MG63 (cell line): ENCODE measurements around the gene SIX2. TPM values are rescaled to one million over a fixed set of nuclear protein-coding genes. Genes with fewer than 3 reads are reported as not detected.

Source experiments
- DNase-seq: peaks from one replicate; pipeline ENCODE4 v3.0.0-alpha.2; 2020
- H3K27me3 ChIP-seq: fragments of 250-450 bp; sonication (Bioruptor Pico); 2 replicates; pipeline ENCODE4 v1.5.1; 2020; ENCODE audit warnings: mild to moderate bottlenecking, moderate library complexity
- H3K36me3 ChIP-seq: fragments of 250-450 bp; sonication (Bioruptor Pico); 2 replicates; pipeline ENCODE4 v1.5.1; 2020; ENCODE audit warnings: mild to moderate bottlenecking, moderate library complexity
- H3K4me3 ChIP-seq: fragments of 250-450 bp; sonication (Bioruptor Pico); 2 replicates; pipeline ENCODE4 v1.5.1; 2020; ENCODE audit warnings: mild to moderate bottlenecking, moderate library complexity
- H3K9me3 ChIP-seq: fragments of 250-450 bp; sonication (Bioruptor Pico); 2 replicates; pipeline ENCODE4 v1.5.1; 2020; ENCODE audit warnings: mild to moderate bottlenecking, moderate library complexity
- total RNA-seq: library from RNA; depleted of rRNA; stranded (reverse); fragments of >200 nt; shearing (Covaris generic); gene quantifications from 2 replicates; pipeline ENCODE4 v1.2.3, GENCODE V29; 2014; ENCODE audit warnings: low replicate concordance

Gene SIX2
- total RNA-seq, 1 experiment from 2014 or later, result 14.0 TPM

- DNase-seq, result no peak
- Histone ChIP-seq H3K27me3 (no peaks in the 10 kb centered on the region), H3K36me3 (no peaks in the 10 kb centered on the region), H3K9me3 (no peaks in the 10 kb centered on the region), H3K4me3 (no peak overlapping the region)
Measured at GRCh38 chr2:45028276-45028675, 19.0 kb upstream of the SIX2 start.

GRCh38 chr2:45026924-45027450 lies 17.7 kb upstream of the SIX2 start:
- H3K36me3 ChIP-seq, result no peaks in the 10 kb centered on the region
- DNase-seq, result no peak
- no peaks in the 10 kb centered on the region for H3K9me3 ChIP-seq
- H3K4me3 ChIP-seq, result no peak overlapping the region
- no peaks in the 10 kb centered on the region for H3K27me3 ChIP-seq

DNA sequence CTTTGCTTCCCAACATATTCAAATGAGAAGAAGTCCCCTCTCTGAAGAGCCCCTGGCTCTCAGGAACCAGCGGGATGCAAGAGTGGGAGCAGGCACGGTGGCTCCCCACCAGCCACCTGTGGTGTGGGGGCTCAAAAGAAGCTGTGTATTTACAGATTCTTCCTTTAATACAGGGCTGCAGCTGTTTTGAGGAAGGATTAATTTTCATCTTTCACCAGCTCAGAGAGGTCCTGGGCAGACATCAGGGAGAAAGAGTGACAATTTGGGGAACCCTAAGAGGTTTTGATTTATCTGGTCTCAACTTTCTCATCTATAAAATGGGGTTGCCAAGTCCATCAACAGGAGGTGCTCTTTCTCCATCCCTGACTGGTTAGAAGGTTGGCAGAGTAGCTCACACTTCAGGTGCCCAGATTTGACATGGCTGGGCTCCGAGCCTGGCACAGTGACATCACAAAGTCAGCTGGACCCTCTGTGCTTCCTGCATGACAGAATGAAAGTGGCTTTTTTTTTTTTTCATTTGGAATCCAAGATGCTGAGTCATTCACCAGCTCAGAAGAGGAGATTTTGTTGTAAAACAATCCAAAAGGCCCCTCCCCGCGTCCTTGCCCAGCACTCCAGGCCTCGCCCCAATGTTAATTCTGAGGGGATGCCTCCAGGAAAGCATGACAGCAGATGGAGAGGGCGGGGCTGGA lies 15.5 kb upstream of the SIX2 start:
- no peaks in the 10 kb centered on the region for H3K27me3 ChIP-seq

DNA sequence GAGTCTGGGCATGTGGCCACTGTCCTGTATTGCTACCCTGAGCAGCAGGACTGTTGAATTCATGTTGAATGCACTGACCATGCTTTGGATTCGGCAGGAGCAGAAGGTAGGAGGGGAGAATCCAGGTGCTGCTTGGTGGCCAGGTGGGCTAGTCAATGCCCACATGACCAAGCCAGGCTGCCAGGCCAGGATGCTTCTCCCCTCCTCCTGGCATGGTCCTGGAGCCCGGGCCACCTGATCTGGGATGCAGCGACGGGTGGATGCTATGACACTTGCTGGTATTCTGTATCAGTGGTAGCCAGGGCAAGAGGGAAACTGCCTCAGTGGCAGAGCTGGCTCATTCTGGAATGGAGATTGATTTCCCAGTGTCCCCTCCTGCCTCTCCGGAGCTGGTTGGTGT lies 14.8 kb upstream of the SIX2 start:
- H3K36me3 ChIP-seq, result no peaks in the 10 kb centered on the region
- no peaks in the 10 kb centered on the region for H3K9me3 ChIP-seq
- no peak overlapping the region for H3K4me3 ChIP-seq
- DNase-seq, result no peak
- no peaks in the 10 kb centered on the region for H3K27me3 ChIP-seq

More for the DNA sequence above, 15.5 kb upstream of the SIX2 start:
- H3K4me3 ChIP-seq, result no peak overlapping the region
- no peaks in the 10 kb centered on the region for H3K36me3 ChIP-seq
- DNase-seq, result peak; percentile 93
- no peaks in the 10 kb centered on the region for H3K9me3 ChIP-seq

DNA sequence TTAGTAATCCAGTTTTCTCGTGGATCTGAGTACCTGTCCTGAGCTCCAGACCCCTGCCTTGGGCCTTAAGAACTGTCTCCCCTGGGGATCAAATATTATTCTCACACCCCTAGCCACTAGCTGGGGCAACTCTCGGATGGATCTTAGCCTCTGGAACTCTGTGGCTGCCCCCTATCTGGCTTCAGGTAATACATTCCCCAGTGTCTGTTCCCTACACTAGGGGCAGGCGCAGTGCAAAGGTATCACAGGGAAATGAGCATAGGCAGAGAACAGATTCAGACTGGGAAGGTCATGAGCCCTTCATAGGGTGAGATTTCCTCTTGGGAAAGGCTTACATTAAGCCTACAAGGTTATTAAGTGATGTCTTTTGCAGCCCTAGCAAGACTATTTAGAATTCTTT lies 11.2 kb upstream of the SIX2 start:
- Histone ChIP-seq H3K9me3 (no peaks in the 10 kb centered on the region), H3K36me3 (no peaks in the 10 kb centered on the region), H3K27me3 (no peaks in the 10 kb centered on the region), H3K4me3 (no peak overlapping the region)
- no peak for DNase-seq

DNA sequence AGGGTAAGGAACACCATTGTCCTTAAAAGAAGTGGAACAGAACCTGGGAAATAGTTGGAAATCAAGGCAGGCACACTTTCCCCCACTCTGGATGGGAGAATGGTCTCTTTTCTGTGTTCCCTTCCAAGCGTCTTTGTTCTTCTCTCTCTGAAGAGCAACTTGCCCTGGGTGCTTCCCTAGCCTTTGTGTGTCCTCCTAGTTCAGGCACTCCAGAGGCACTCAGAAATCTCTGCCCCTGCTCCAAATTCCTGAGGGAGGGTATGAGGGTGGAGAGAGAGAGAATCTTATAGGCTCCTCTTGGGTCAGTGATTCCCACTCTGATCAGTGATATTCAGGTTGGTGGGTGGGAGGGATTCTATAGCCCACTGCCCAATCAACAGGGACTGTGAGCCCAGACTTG lies 8.8 kb upstream of the SIX2 start:
- Histone ChIP-seq H3K9me3 (no peaks in the 10 kb centered on the region), H3K36me3 (no peaks in the 10 kb centered on the region), H3K4me3 (no peak overlapping the region), H3K27me3 (no peaks in the 10 kb centered on the region; the same call in 1 of the 2 replicates)
- DNase-seq, result no peak

GRCh38 chr2:45014831-45015230 lies 5.6 kb upstream of the SIX2 start:
- DNase-seq, result no peak
- Histone ChIP-seq H3K36me3 (no peaks in the 10 kb centered on the region), H3K27me3 (no peaks in the 10 kb centered on the region; the same call in 1 of the 2 replicates), H3K9me3 (no peaks in the 10 kb centered on the region), H3K4me3 (no peak overlapping the region)

DNA sequence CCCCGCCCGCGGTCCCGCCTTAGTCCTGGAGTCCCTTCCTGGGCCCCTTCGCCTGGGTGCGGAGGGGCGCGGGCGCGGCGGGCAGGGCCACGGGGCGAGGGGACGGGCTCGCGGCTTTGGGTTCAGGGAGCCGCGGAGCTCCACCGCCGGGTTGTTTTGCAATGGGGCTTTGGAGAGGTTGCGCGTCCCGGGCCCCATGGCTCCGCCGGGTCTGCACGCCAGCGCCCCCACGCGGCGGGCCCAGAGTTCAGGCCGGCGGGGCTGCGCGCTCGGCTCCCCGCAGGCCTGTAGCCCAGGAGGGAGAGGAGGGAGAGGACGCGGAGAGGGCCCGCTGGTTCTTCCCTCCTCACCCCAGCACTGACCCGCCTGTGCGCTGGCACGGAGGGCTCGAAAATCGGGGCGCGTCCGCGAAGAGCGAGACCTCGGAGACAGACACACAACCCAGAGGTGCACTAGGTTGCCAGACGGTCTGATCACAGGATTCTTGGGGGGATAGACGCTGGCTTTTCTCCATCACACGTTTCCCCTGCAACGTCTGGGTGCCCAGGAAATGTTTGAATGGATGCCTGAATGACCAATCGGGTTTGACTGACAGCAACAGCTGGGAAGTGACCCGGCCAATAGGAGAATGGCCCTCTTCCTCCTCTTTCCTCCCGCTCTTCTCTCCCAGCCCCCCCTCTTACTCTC lies 4.9 kb upstream of the SIX2 start:
- Histone ChIP-seq H3K27me3 (no peaks in the 10 kb centered on the region; the same call in 1 of the 2 replicates), H3K36me3 (no peaks in the 10 kb centered on the region), H3K9me3 (no peaks in the 10 kb centered on the region), H3K4me3 (peak overlapping the region; percentile 40)
- peak; percentile 66 for DNase-seq

DNA sequence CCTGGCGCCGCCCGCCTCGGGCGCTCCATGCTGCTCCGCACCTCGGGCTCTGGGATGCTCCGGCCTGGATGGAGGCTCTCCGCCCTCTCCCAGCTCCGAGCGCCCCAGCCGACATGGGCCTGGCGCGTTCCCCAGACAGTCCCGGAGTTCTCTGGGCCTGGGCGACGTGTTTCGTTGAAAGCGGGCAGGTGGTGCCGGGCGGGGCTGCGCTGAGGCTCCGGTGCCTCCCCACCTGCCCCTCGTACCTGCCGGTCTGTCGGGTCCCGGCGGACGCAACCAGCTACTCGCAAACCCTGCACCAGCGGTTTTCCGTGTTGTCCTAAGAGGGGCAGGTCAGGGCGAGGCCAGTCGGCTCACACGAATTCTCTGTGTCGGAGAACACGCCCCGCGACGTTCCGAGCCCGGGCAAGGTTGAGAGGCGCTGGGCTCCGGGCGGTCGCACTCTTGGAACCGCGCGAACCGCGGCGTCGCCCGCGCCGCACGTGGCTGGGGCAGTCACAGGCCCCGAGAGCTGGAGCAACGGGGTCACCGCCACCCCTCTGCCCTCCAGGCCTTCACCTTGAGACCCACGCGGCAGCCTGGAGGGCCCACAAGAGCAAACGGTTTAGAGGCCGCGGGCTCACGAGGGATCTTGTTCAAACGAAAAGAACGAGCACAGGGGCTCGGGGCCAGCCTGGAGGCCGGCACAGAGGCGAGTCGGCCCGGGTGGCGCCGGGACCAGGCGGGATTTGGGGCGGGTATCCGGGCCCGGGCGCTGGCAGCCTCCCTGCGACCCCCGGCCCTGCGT lies 4.2 kb upstream of the SIX2 start:
- DNase-seq, result no peak
- H3K4me3 ChIP-seq, result peak overlapping the region; percentile 40
- no peaks in the 10 kb centered on the region for H3K36me3 ChIP-seq
- H3K27me3 ChIP-seq, result no peaks in the 10 kb centered on the region; the same call in 1 of the 2 replicates
- no peaks in the 10 kb centered on the region for H3K9me3 ChIP-seq

DNA sequence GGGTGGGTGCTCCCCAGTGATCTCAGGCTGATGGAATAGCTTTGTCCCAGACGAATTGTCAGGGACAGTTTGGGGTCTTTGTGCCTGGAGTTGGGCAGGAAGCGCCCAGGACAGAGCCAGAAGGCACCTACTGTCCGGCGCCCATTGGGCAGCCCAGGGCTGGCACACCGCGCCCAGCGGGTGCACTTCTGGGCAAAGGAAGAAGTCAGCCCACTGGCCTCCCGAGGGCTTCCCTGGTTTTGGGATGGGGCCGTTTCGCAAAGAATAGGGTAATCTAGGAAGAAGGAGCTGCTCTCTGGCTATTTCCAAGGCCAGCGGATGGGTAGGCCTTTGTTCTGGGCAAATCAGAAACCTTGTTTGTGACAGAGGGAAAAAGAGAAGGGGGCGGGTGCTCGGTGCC lies 3.5 kb upstream of the SIX2 start:
- Histone ChIP-seq H3K9me3 (no peaks in the 10 kb centered on the region), H3K4me3 (no peak overlapping the region), H3K27me3 (no peaks in the 10 kb centered on the region; the same call in 1 of the 2 replicates), H3K36me3 (no peaks in the 10 kb centered on the region)
- no peak for DNase-seq

DNA sequence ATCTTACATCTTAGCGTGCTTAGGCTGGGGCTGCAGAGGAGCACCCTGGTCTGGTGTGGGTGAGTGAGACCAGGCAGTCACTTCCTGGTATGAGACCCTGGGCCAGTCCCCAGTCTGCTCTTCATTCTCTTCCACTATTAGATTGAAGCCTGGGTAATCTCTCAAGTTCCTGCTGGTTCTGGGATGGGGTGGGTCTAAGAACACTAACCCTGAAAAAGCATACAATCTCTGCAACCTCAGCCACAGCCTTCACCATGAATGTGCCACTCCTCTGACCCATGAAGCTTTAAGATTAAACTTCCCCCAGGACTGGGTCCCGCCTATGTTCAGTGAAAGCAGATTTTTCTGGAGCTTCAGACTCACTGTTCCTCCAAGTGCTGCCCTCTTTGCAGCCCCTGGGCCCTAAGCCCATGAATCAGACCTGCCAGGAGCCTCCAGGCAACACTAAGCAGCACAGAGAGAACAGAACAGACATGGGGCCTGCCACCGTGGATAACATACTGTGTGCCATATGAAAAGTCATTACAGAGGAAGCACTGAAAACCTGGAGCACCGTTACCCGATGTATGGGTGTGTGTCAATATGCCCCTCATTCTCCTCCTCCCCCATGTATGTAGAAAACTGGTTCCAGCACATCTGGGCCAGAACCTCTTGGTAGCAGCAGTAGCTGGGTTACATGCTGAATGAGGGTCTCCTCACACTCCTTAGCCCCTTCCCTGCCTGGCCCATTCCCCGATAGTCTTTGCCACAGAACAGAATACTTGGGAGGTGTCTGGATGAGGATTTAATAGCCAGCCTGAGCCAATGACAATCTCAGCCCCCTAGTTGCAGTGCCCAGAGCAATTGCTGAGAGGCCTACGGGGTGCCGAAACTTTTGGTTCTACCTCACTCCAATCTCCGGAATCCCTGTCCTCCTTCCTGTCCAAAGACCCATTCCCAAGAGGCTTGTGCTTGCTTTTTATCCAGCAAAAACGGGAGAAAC lies 2.7 kb upstream of the SIX2 start:
- Histone ChIP-seq H3K36me3 (peaks cover 1% of the 10 kb centered on the region; the same call in 1 of the 2 replicates), H3K27me3 (no peaks in the 10 kb centered on the region; the same call in 1 of the 2 replicates), H3K4me3 (no peak overlapping the region), H3K9me3 (no peaks in the 10 kb centered on the region)
- no peak for DNase-seq

- Histone ChIP-seq H3K36me3 (peaks cover 9% of the 10 kb centered on the region), H3K27me3 (no peaks in the 10 kb centered on the region; the same call in 1 of the 2 replicates), H3K4me3 (no peak overlapping the region), H3K9me3 (no peaks in the 10 kb centered on the region)
- DNase-seq, result no peak
Measured at GRCh38 chr2:45011121-45011520, 1.9 kb upstream of the SIX2 start.

- Histone ChIP-seq H3K4me3 (peak overlapping the region; percentile 80), H3K36me3 (peaks cover 14% of the 10 kb centered on the region), H3K9me3 (no peaks in the 10 kb centered on the region), H3K27me3 (no peaks in the 10 kb centered on the region; the same call in 1 of the 2 replicates)
- no peak for DNase-seq
Measured at GRCh38 chr2:45010702-45011012, 1.4 kb upstream of the SIX2 start.

- DNase-seq, result peak; percentile 85
Measured at GRCh38 chr2:45009928-45010701, 863 bp upstream of the SIX2 start.

GRCh38 chr2:45008296-45009129 lies 739 bp downstream of the SIX2 start:
- Histone ChIP-seq H3K4me3 (peak overlapping the region; percentile 80), H3K36me3 (peaks cover 32% of the 10 kb centered on the region), H3K9me3 (no peaks in the 10 kb centered on the region), H3K27me3 (no peaks in the 10 kb centered on the region)
- peak; percentile 49 for DNase-seq

More at GRCh38 chr2:45009928-45010701, 863 bp upstream of the SIX2 start:
- Histone ChIP-seq H3K36me3 (peaks cover 19% of the 10 kb centered on the region), H3K27me3 (no peaks in the 10 kb centered on the region; the same call in 1 of the 2 replicates), H3K9me3 (no peaks in the 10 kb centered on the region), H3K4me3 (peak overlapping the region; percentile 80)
